GM23248 (cell line): ENCODE data around the gene GLG1.

ENCODE experiments used
- EZH2 ChIP-seq: fragments of 200-600 bp; sonication (generic); IDR thresholded peaks from 2 replicates; pipeline ENCODE4 v1.6.1; 2018; ENCODE audit warnings: antibody characterized with exemption, mild to moderate bottlenecking; ENCODE audit not compliant: insufficient read depth, poor library complexity, severe bottlenecking
- EZH2phosphoT487 ChIP-seq: fragments of 200-600 bp; sonication (generic); IDR thresholded peaks from 2 replicates; pipeline ENCODE4 v1.6.1; 2018; ENCODE audit warnings: antibody characterized with exemption, moderate library complexity, mild to moderate bottlenecking, low read depth; ENCODE audit not compliant: insufficient read depth

DNA sequence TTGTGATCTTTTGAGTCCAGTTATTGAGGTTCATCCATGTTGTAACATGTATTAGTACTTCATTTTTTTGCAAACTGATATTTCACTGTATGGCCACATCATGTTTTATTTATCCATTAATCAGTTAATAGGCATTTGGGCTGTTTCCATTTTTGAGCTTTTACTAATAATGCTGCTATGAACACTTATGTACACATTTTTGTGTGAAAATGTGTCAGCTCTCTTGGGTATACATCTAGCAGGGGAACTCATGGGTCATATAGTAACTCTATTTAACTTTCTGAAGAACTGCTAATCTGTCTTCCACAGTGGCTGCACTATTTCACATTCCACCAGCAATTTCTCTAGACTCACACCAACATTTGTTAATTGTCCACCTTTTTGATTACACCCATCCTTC lies 82.0 kb downstream of the GLG1 start:
- TF ChIP-seq EZH2 = no peak
- no peak for TF ChIP-seq EZH2phosphoT487
